SK-N-MC (cell line): ENCODE measurements around the gene NDUFA6.

ENCODE experiments used
- DNase-seq: peaks from one replicate; pipeline ENCODE4 v3.0.0-alpha.2; 2011; ENCODE audit warnings: low read depth, low spot score
- H3K27ac ChIP-seq: fragments of 200-600 bp; sonication (generic); 2 replicates; pipeline ENCODE4 v1.5.1; 2016; ENCODE audit warnings: mixed run types
- H3K36me3 ChIP-seq: fragments of 200-600 bp; sonication (generic); 2 replicates; pipeline ENCODE4 v1.6.1; 2017; ENCODE audit warnings: antibody characterized with exemption, low read length, mixed read lengths; ENCODE audit not compliant: insufficient read depth
- H3K4me3 ChIP-seq: fragments of 200-600 bp; sonication (generic); 2 replicates; pipeline ENCODE4 v1.5.1; 2016
- H3K9ac ChIP-seq: fragments of 200-600 bp; sonication (generic); 2 replicates; pipeline ENCODE4 v1.8.0; 2017; ENCODE audit warnings: mixed run types, mixed read lengths; ENCODE audit not compliant: insufficient read length
- H3K9me3 ChIP-seq: fragments of 200-600 bp; sonication (generic); 2 replicates; pipeline ENCODE4 v1.6.1; 2017; ENCODE audit warnings: low read depth, mild to moderate bottlenecking, antibody characterized with exemption, low read length, moderate library complexity, mixed read lengths
- EZH2 ChIP-seq: fragments of 200-600 bp; sonication (generic); IDR thresholded peaks from one replicate; pipeline ENCODE4 v1.6.1; 2017; ENCODE audit warnings: antibody characterized with exemption
- FOXP2 ChIP-seq: optimal IDR thresholded peaks from 2 replicates; pipeline ENCODE3; 2011; ENCODE audit warnings: mild to moderate bottlenecking, moderate library complexity; ENCODE audit not compliant: insufficient read depth; ENCODE audit errors: extremely low read length, control extremely low read depth
- POLR2AphosphoS5 ChIP-seq: IDR thresholded peaks from 2 replicates; pipeline ENCODE4 v1.6.1; 2012; ENCODE audit warnings: mild to moderate bottlenecking, low read depth, low read length, borderline replicate concordance

NDUFA6 gene

GRCh38 chr22:42050641-42051180 is 39.9 kb downstream of the NDUFA6 start:
- H3K9ac ChIP-seq, result no peak overlapping the region
- H3K4me3 ChIP-seq, result no peak overlapping the region
- H3K36me3 ChIP-seq, result no peaks in the 10 kb centered on the region
- DNase-seq, result no peak
- H3K9me3 ChIP-seq, result no peaks in the 10 kb centered on the region
- TF ChIP-seq EZH2 (no peak), POLR2AphosphoS5 (no peak), FOXP2 (no peak)
- H3K27ac ChIP-seq, result no peak overlapping the region

DNA sequence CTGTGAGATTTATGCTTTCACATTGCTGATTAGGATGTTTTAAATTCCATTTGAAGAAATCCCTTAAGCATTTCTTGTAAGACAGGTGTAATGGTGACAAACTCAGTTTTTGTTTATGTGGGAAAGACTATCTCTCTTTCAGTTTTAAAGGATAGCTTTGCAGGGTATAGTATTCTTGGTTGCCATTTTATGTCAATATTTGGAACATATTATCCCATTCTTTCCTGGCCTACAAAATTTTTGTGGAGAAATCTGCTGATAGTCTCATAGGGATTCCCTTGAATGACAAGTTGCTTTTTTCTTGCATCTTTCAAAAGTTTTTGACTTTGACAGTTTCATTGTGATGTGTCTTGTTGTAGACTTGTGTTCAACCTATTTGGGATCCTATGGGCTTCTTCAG is 48.8 kb downstream of the NDUFA6 start:
- H3K9me3 ChIP-seq, result no peaks in the 10 kb centered on the region
- no peak for DNase-seq
- TF ChIP-seq EZH2 (no peak), FOXP2 (no peak), POLR2AphosphoS5 (no peak)
- H3K9ac ChIP-seq, result no peak overlapping the region
- no peak overlapping the region for H3K27ac ChIP-seq
- no peak overlapping the region for H3K4me3 ChIP-seq
- no peaks in the 10 kb centered on the region for H3K36me3 ChIP-seq

- Histone ChIP-seq H3K27ac (no peak overlapping the region), H3K36me3 (no peaks in the 10 kb centered on the region), H3K4me3 (no peak overlapping the region), H3K9me3 (no peaks in the 10 kb centered on the region), H3K9ac (no peak overlapping the region)
- TF ChIP-seq EZH2, result no peak
- TF ChIP-seq FOXP2, result no peak
- no peak for TF ChIP-seq POLR2AphosphoS5
- DNase-seq, result no peak
Measured at GRCh38 chr22:42039271-42039670, 51.3 kb downstream of the NDUFA6 start.
